ENCODE results near the gene SPHK1.

Gene SPHK1

GRCh38 chr17:76385892-76386786, 1.7 kb downstream of the SPHK1 start:
- DNase-seq: no peak

GRCh38 chr17:76386966-76387765, 2.8 kb downstream of the SPHK1 start:
- DNase-seq: no peak

- DNase-seq: no peak
Observed at GRCh38 chr17:76388966-76389888, 4.8 kb downstream of the SPHK1 start.

GRCh38 chr17:76390003-76390421, 5.6 kb downstream of the SPHK1 start:
- DNase-seq: no peak

GRCh38 chr17:76391200-76391715, 6.8 kb downstream of the SPHK1 start:
- no peak for DNase-seq

GRCh38 chr17:76394166-76394565, 9.8 kb downstream of the SPHK1 start:
- DNase-seq: no peak

GRCh38 chr17:76395980-76396379, 11.6 kb downstream of the SPHK1 start:
- DNase-seq: no peak

GRCh38 chr17:76397184-76397583, 12.8 kb downstream of the SPHK1 start:
- DNase-seq: no peak

GRCh38 chr17:76397687-76398522, 13.5 kb downstream of the SPHK1 start:
- peak; percentile 57 for DNase-seq

- DNase-seq: no peak
Observed at GRCh38 chr17:76398523-76399174, 14.2 kb downstream of the SPHK1 start.

GRCh38 chr17:76399175-76400172, 15.1 kb downstream of the SPHK1 start:
- no peak for DNase-seq

- DNase-seq: no peak
Observed at GRCh38 chr17:76402711-76403110, 18.3 kb downstream of the SPHK1 start.

- DNase-seq: no peak
Observed at GRCh38 chr17:76404256-76404655, 19.8 kb downstream of the SPHK1 start.

- no peak for DNase-seq
Observed at GRCh38 chr17:76404976-76405563, 20.7 kb downstream of the SPHK1 start.

- no peak for DNase-seq
Observed at GRCh38 chr17:76405607-76405966, 21.2 kb downstream of the SPHK1 start.

GRCh38 chr17:76405967-76406647, 21.7 kb downstream of the SPHK1 start:
- DNase-seq: peak; percentile 85

- DNase-seq: no peak
Observed at GRCh38 chr17:76407509-76407908, 23.1 kb downstream of the SPHK1 start.

GRCh38 chr17:76408037-76408849, 23.8 kb downstream of the SPHK1 start:
- no peak for DNase-seq

All from NCI-H2107 (cell line).